HepG2 (cell line): ENCODE results near the gene ERICH6. TPM values are rescaled to one million over a fixed set of nuclear protein-coding genes. Genes with fewer than 3 reads are reported as not detected.

Experiments
- ATAC-seq: fragments of 200-7000 bp; cut with Tn5 transposase; 3 replicates; pipeline ENCODE4 v1.9.1; 2020; ENCODE audit warnings: mild to moderate bottlenecking, moderate library complexity
- BruUV-seq: library from RNA; stranded (reverse); fragments of 400-500 nt; replicated peaks from 2 replicates; lab custom pipeline; 2021; lab: Mats Ljungman, UMichigan
- CTCF ChIA-PET: fragments of 300-600 bp; formaldehyde crosslinking; extraction: SDS; loops from one replicate; lab custom pipeline; 2021; ENCODE audit warnings: low total read pairs, inconsistent platforms, low intra/inter-chr PET ratio; lab: Yijun Ruan, JAX
- POLR2A ChIA-PET: fragments of 350-600 bp; sonication (Branson Sonifier 250); formaldehyde crosslinking; loops from one replicate; lab custom pipeline; 2020; ENCODE audit warnings: antibody characterized with exemption, inconsistent platforms; lab: Yijun Ruan, JAX
- DNase-seq: peaks from one replicate; pipeline ENCODE4 v3.0.0-alpha.2; 2015; ENCODE audit warnings: low spot score
- FAIRE-seq: peaks from 3 replicates; lab custom pipeline; 2011; peaks lifted over from hg19 to GRCh38; lab: Jason Lieb, UNC
- H2AFZ ChIP-seq: one replicate; pipeline ENCODE4 v1.6.1; 2011; ENCODE audit warnings: low read length, inconsistent platforms
- H3K27ac ChIP-seq: fragments of 300-600 bp; 3 replicates; pipeline ENCODE4 v1.8.0; 2011; ENCODE audit warnings: mixed run types, mild to moderate bottlenecking, mixed read lengths, low read length, inconsistent platforms; ENCODE audit not compliant: insufficient read depth; ENCODE audit errors: extremely low read length
- H3K27me3 ChIP-seq, 2 experiments: fragments of 200-600 bp in 1 of 2; 2 replicates in 1 of 2; 3 replicates in 1 of 2; pipeline versions ENCODE4 v1.6.0 to v1.8.0; 2011; ENCODE audit warnings: low read length in 2 of 2, mild to moderate bottlenecking in 2 of 2, moderate library complexity in 2 of 2, inconsistent platforms in 1 of 2; ENCODE audit not compliant: insufficient read depth in 2 of 2, control insufficient read depth in 1 of 2
- H3K36me3 ChIP-seq, 2 experiments: fragments of 200-600 bp in 1 of 2; replicated peaks in 1 of 2; 2 replicates in 1 of 2; 3 replicates in 1 of 2; pipeline versions ENCODE4 v1.5.1 to v1.8.0; 2011; ENCODE audit warnings: low read length in 2 of 2, inconsistent platforms in 1 of 2; ENCODE audit not compliant: insufficient read depth in 2 of 2, control insufficient read depth in 1 of 2
- H3K4me1 ChIP-seq: 2 replicates; pipeline ENCODE4 v1.5.1; 2012; ENCODE audit warnings: low read length, inconsistent platforms; ENCODE audit not compliant: insufficient read depth
- H3K4me2 ChIP-seq: 2 replicates; pipeline ENCODE4 v1.6.0; 2011; ENCODE audit warnings: low read depth, low read length, inconsistent platforms
- H3K4me3 ChIP-seq, 3 experiments: fragments of 200-600 bp in 1 of 3; sonication (generic), shearing (Covaris generic) in 1 of 3; replicated peaks in 1 of 3; 2 replicates each; pipeline ENCODE4 v1.5.1; 2011 to 2016; ENCODE audit warnings: low read length in 3 of 3, inconsistent platforms in 2 of 3, low read depth in 2 of 3, mild to moderate bottlenecking in 2 of 3, control low read depth in 1 of 3, mixed read lengths in 1 of 3; ENCODE audit not compliant: insufficient read depth in 1 of 3
- H3K79me2 ChIP-seq: one replicate; pipeline ENCODE4 v1.6.1; 2011; ENCODE audit warnings: low read length, inconsistent platforms; ENCODE audit not compliant: insufficient read depth
- H3K9ac ChIP-seq: 2 replicates; pipeline ENCODE4 v1.6.0; 2011; ENCODE audit warnings: mild to moderate bottlenecking, low read depth, low read length, inconsistent platforms; ENCODE audit not compliant: insufficient read depth
- H3K9me3 ChIP-seq: 2 replicates; pipeline ENCODE4 v1.5.1; 2012; ENCODE audit warnings: mild to moderate bottlenecking, low read length
- H4K20me1 ChIP-seq: 2 replicates; pipeline ENCODE4 v1.6.0; 2011; ENCODE audit warnings: inconsistent platforms, mild to moderate bottlenecking, low read length, moderate library complexity; ENCODE audit not compliant: insufficient read depth
- REPIN1 ChIP-seq: sonication (generic); formaldehyde crosslinking; IDR thresholded peaks from 2 replicates; pipeline ENCODE4 v1.8.0; 2022; ENCODE audit warnings: missing genetic modification reagents, low read depth, mild to moderate bottlenecking, borderline replicate concordance
- ZMYM4 ChIP-seq: sonication (generic); formaldehyde crosslinking; IDR thresholded peaks from 2 replicates; pipeline ENCODE4 v1.8.1; 2023; ENCODE audit warnings: mild to moderate bottlenecking, missing genetic modification reagents
- ZNF33B ChIP-seq: sonication (generic); formaldehyde crosslinking; IDR thresholded peaks from 2 replicates; pipeline ENCODE4 v1.5.1; 2020; ENCODE audit warnings: mild to moderate bottlenecking, missing genetic modification reagents
- ZNF607 ChIP-seq: sonication (generic); formaldehyde crosslinking; IDR thresholded peaks from 2 replicates; pipeline ENCODE4 v1.5.1; 2020; ENCODE audit warnings: missing genetic modification reagents, mild to moderate bottlenecking, borderline replicate concordance
- WGBS: methylation state at CpG from one replicate; pipeline ENCODE4 v1.1.6; 2017; ENCODE audit warnings: low lambda C conversion rate; 5-methylcytosine and 5-hydroxymethylcytosine counted together
- in situ Hi-C: cut with HindIII; loops from 2 replicates; pipeline ENCODE4 v1.10.0; 2017; ENCODE audit warnings: low pct_unique_long_range_greater_than_20kb; ENCODE audit not compliant: extremely low pct_ligation_motif_present
- intact Hi-C: fragments of 100-400 bp; cut with micrococcal nuclease; formaldehyde crosslinking; loops from one replicate; pipeline ENCODE4 v1.10.0; 2022; ENCODE audit not compliant: unreplicated experiment
- polyA plus RNA-seq, 8 experiments: library from polyadenylated mRNA; depleted of rRNA in 3 of 8; stranded (reverse) in 7 of 8; unstranded in 1 of 8; fragments of >200 nt; fragmentation: Illumina TruSeq in 4 of 8; extraction: Trizol in 4 of 8; gene quantifications; 2 replicates each; pipeline versions ENCODE4 v1.2.1 to v1.2.3, GENCODE V29; 2011 to 2016; ENCODE audit warnings: low read depth in 4 of 8, missing spikeins in 1 of 8, mixed read lengths in 1 of 8; ENCODE audit not compliant: insufficient read depth in 1 of 8
- total RNA-seq, 5 experiments: library from RNA; depleted of rRNA; stranded (reverse); fragments of >200 nt; fragmentation: Illumina TruSeq; extraction: Trizol; gene quantifications; 2 replicates each; pipeline ENCODE4 v1.2.3, GENCODE V29; 2016; ENCODE audit warnings: low read depth in 1 of 5
- TF ChIP-seq, protein P1 (sequence below): sonication (generic); formaldehyde crosslinking; IDR thresholded peaks from 2 replicates; pipeline ENCODE4 v1.5.0; 2020; ENCODE audit warnings: mild to moderate bottlenecking, missing genetic modification reagents, borderline replicate concordance

Gene ERICH6
- total and polyA plus RNA-seq, 2 of the 13 experiments (the other 11 are each of a cell fraction or from before 2014, with no cell fraction given) = 0.03 TPM; not detected in 1

DNA sequence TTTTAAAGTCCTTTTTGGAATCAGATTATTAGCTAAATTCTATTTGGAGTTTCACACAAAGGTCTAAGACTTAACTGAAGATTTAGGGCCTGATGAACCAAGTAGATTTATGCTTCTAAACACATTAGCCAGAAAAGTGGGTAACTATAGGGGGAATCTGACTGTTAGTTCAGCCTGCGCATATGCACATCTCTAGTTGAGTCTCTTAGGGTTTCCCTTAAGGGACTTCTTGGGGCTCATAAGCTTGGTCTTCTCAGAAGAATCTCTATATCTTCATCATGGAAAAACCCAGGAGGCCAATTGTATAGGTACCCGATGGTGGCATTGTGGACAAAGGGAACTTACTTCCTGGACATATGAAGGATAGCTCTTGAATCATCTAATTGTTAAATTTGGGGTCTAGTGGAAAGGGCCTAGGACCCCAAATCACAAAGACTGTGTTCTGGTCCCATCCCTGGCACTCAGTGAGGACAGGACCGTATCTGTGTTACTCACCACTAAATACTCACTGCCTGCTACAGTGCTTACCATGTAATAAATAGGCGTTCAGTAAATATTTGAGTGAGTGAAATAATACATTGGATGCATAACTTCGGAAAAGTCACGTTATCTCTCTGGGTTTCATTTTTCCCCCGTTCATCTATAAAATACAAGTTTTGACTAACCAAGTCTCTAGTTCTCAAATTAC is 83.6 kb downstream of the ERICH6 start:
- no peak for ATAC-seq
- POLR2A ChIA-PET = no interaction called here
- Histone ChIP-seq H3K27ac (no peak overlapping the region), H3K36me3 (peaks cover 0 to 2% of the 10 kb centered on the region in 2 experiments; a peak in 4 of 5 replicates), H3K9ac (no peak overlapping the region), H3K27me3 (no peaks in the 10 kb centered on the region), H3K4me3 (no peak overlapping the region), H3K79me2 (peaks cover 44% of the 10 kb centered on the region), H3K4me2 (no peak overlapping the region), H3K9me3 (no peaks in the 10 kb centered on the region), H3K4me1 (peaks cover 14% of the 10 kb centered on the region), H4K20me1 (0 out of 2 replicates have a peak, but pooled peaks cover 4% of the 10 kb centered on the region), H2AFZ (no peak overlapping the region)
- intact Hi-C loops (no loop called here), in situ Hi-C loops (no loop called here)
- WGBS = 96% methylated on average over 7 of the region's 7 CpGs
- TF ChIP-seq ZNF33B = no peak
- TF ChIP-seq ZNF607 (CRISPR knock-in tag) = no peak
- TF ChIP-seq ZMYM4 (CRISPR knock-in tag) = no peak
- TF ChIP-seq REPIN1 (CRISPR knock-in tag) = no peak
- TF ChIP-seq, protein P1, sequence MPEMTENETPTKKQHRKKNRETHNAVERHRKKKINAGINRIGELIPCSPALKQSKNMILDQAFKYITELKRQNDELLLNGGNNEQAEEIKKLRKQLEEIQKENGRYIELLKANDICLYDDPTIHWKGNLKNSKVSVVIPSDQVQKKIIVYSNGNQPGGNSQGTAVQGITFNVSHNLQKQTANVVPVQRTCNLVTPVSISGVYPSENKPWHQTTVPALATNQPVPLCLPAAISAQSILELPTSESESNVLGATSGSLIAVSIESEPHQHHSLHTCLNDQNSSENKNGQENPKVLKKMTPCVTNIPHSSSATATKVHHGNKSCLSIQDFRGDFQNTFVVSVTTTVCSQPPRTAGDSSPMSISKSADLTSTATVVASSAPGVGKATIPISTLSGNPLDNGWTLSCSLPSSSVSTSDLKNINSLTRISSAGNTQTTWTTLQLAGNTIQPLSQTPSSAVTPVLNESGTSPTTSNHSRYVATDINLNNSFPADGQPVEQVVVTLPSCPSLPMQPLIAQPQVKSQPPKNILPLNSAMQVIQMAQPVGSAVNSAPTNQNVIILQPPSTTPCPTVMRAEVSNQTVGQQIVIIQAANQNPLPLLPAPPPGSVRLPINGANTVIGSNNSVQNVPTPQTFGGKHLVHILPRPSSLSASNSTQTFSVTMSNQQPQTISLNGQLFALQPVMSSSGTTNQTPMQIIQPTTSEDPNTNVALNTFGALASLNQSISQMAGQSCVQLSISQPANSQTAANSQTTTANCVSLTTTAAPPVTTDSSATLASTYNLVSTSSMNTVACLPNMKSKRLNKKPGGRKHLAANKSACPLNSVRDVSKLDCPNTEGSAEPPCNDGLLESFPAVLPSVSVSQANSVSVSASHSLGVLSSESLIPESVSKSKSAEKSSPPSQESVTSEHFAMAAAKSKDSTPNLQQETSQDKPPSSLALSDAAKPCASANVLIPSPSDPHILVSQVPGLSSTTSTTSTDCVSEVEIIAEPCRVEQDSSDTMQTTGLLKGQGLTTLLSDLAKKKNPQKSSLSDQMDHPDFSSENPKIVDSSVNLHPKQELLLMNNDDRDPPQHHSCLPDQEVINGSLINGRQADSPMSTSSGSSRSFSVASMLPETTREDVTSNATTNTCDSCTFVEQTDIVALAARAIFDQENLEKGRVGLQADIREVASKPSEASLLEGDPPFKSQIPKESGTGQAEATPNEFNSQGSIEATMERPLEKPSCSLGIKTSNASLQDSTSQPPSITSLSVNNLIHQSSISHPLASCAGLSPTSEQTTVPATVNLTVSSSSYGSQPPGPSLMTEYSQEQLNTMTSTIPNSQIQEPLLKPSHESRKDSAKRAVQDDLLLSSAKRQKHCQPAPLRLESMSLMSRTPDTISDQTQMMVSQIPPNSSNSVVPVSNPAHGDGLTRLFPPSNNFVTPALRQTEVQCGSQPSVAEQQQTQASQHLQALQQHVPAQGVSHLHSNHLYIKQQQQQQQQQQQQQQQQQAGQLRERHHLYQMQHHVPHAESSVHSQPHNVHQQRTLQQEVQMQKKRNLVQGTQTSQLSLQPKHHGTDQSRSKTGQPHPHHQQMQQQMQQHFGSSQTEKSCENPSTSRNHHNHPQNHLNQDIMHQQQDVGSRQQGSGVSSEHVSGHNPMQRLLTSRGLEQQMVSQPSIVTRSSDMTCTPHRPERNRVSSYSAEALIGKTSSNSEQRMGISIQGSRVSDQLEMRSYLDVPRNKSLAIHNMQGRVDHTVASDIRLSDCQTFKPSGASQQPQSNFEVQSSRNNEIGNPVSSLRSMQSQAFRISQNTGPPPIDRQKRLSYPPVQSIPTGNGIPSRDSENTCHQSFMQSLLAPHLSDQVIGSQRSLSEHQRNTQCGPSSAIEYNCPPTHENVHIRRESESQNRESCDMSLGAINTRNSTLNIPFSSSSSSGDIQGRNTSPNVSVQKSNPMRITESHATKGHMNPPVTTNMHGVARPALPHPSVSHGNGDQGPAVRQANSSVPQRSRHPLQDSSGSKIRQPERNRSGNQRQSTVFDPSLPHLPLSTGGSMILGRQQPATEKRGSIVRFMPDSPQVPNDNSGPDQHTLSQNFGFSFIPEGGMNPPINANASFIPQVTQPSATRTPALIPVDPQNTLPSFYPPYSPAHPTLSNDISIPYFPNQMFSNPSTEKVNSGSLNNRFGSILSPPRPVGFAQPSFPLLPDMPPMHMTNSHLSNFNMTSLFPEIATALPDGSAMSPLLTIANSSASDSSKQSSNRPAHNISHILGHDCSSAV (CRISPR knock-in tag) = no peak
- no peak for FAIRE-seq
- BruUV-seq = no TSS peak
- no peak for DNase-seq
- CTCF ChIA-PET = no interaction called here
